CD8-positive, alpha-beta memory T cell (primary cell): ENCODE measurements around the gene VWA7. TPM values are rescaled to one million over a fixed set of nuclear protein-coding genes. Genes with fewer than 3 reads are reported as not detected.

ENCODE experiments used
- CTCF ChIA-PET: fragments of 350-600 bp; sonication (Branson Sonifier 250); formaldehyde crosslinking; loops from one replicate; lab custom pipeline; 2021; ENCODE audit warnings: antibody characterized with exemption; lab: Charles Lee
- POLR2A ChIA-PET: fragments of 350-600 bp; sonication (Branson Sonifier 250); formaldehyde crosslinking; loops from one replicate; lab custom pipeline; 2021; ENCODE audit warnings: antibody characterized with exemption; lab: Charles Lee
- DNase-seq, 5 donors: peaks; one replicate each; pipeline versions ENCODE4 v3.0.0 to v3.0.0-alpha.2; 2020 to 2022; ENCODE audit warnings: mixed read lengths in 1 of 5
- H3K27ac ChIP-seq: one replicate; pipeline ENCODE4 v1.7.0; 2013; ENCODE audit warnings: low read depth, mild to moderate bottlenecking, low read length, moderate library complexity
- H3K27me3 ChIP-seq: 2 replicates; pipeline ENCODE4 v1.7.0; 2013; ENCODE audit warnings: low read length, mild to moderate bottlenecking; ENCODE audit not compliant: insufficient read depth, poor library complexity, severe bottlenecking
- H3K36me3 ChIP-seq: 2 replicates; pipeline ENCODE4 v1.7.0; 2013; ENCODE audit warnings: mild to moderate bottlenecking, low read length, moderate library complexity; ENCODE audit not compliant: insufficient read depth
- H3K4me1 ChIP-seq: 2 replicates; pipeline ENCODE4 v1.7.0; 2013; ENCODE audit warnings: mild to moderate bottlenecking, low read length, moderate library complexity; ENCODE audit not compliant: insufficient read depth
- H3K4me3 ChIP-seq: 2 replicates; pipeline ENCODE4 v1.7.0; 2013; ENCODE audit warnings: mild to moderate bottlenecking, low read length
- H3K9me3 ChIP-seq: 2 replicates; pipeline ENCODE4 v1.7.0; 2013; ENCODE audit warnings: mild to moderate bottlenecking, low read length
- H3K27ac Mint-ChIP-seq, 8 donors: one replicate each; pipeline ENCODE4 v1.8.0; 2020 to 2021; ENCODE audit warnings: mixed read lengths in 8 of 8, mild to moderate bottlenecking in 6 of 8, inconsistent platforms in 3 of 8, moderate library complexity in 3 of 8
- H3K27me3 Mint-ChIP-seq, 2 donors: one replicate each; pipeline ENCODE4 v1.8.0; 2020 to 2021; ENCODE audit warnings: mixed read lengths in 2 of 2, mild to moderate bottlenecking in 1 of 2, moderate library complexity in 1 of 2
- H3K36me3 Mint-ChIP-seq, 3 donors: one replicate each; pipeline ENCODE4 v1.8.0; 2020 to 2021; ENCODE audit warnings: mixed read lengths in 3 of 3, inconsistent platforms in 1 of 3, mild to moderate bottlenecking in 1 of 3
- H3K4me1 Mint-ChIP-seq, 3 donors: one replicate each; pipeline ENCODE4 v1.8.0; 2020 to 2021; ENCODE audit warnings: mixed read lengths in 3 of 3, inconsistent platforms in 1 of 3, mild to moderate bottlenecking in 1 of 3
- H3K4me3 Mint-ChIP-seq, 7 donors: one replicate each; pipeline ENCODE4 v1.8.0; 2020 to 2021; ENCODE audit warnings: mixed read lengths in 7 of 7, mild to moderate bottlenecking in 6 of 7, moderate library complexity in 4 of 7, inconsistent platforms in 2 of 7
- H3K9me3 Mint-ChIP-seq, 5 donors: one replicate each; pipeline ENCODE4 v1.8.0; 2020 to 2022; ENCODE audit warnings: mixed read lengths in 5 of 5, mild to moderate bottlenecking in 3 of 5, moderate library complexity in 2 of 5, inconsistent platforms in 1 of 5
- polyA plus RNA-seq: library from polyadenylated mRNA; unstranded; fragments of 300-500 nt; fragmentation: Illumina TruSeq; gene quantifications from one replicate; pipeline ENCODE4 v1.2.3, GENCODE V29; 2021
- total RNA-seq, 2 experiments: library from RNA; stranded (reverse); gene quantifications; one replicate each; pipeline ENCODE4 v1.2.3, GENCODE V29; 2021

VWA7 gene
- total and polyA plus RNA-seq, 3 experiments from 2014 or later: 1.4 to 2.5 (median 1.7) TPM

GRCh38 chr6:31730631-31731086, 46.5 kb downstream of the VWA7 start:
- H3K27me3 ChIP-seq: no peaks in the 10 kb centered on the region
- no peaks in the 10 kb centered on the region for H3K9me3 ChIP-seq
- Mint-ChIP-seq H3K4me1 (peaks cover 35 to 59% (median 44%) of the 10 kb centered on the region in 3 donors), H3K36me3 (peaks cover 0 to 68% (median 9%) of the 10 kb centered on the region in 3 donors), H3K27me3 (no peaks in the 10 kb centered on the region), H3K4me3 (peak overlapping the region; percentile 89 to 99 (median 95)), H3K9me3 (no peaks in the 10 kb centered on the region), H3K27ac (peak overlapping the region; percentile 80 to 96 (median 92))
- no peak for DNase-seq
- peaks cover 28% of the 10 kb centered on the region for H3K36me3 ChIP-seq
- H3K27ac ChIP-seq: peak overlapping the region; percentile 64
- no peak overlapping the region for H3K4me3 ChIP-seq
- peaks cover 52% of the 10 kb centered on the region for H3K4me1 ChIP-seq
- POLR2A ChIA-PET: interaction anchor here (0.7 to 2.1 kb wide), 11 partner anchors 9 to 183 kb away, joined by 3 to 9 read pairs (median 4); partner anchors contain the start of genes HSPA1B, LSM2, MSH5 and NFKBIL1
- CTCF ChIA-PET: interaction anchor here (1.0 to 9.6 kb wide), 20 partner anchors 8 to 167 kb away, joined by 3 to 71 read pairs (median 6); partner anchors contain the start of genes EHMT2, GPANK1, HSPA1A and HSPA1B

GRCh38 chr6:31729979-31730630, 47.0 kb downstream of the VWA7 start:
- Histone ChIP-seq H3K4me3 (peak overlapping the region; percentile 81), H3K27me3 (no peaks in the 10 kb centered on the region), H3K27ac (peak overlapping the region; percentile 64), H3K36me3 (peaks cover 28% of the 10 kb centered on the region), H3K4me1 (peaks cover 52% of the 10 kb centered on the region), H3K9me3 (no peaks in the 10 kb centered on the region)
- Mint-ChIP-seq H3K4me1 (peaks cover 37 to 53% (median 44%) of the 10 kb centered on the region in 3 donors), H3K27me3 (no peaks in the 10 kb centered on the region), H3K36me3 (peaks cover 0 to 62% (median 8%) of the 10 kb centered on the region in 3 donors), H3K27ac (peak overlapping the region; percentile 80 to 96 (median 92)), H3K9me3 (no peaks in the 10 kb centered on the region), H3K4me3 (peak overlapping the region; percentile 89 to 99 (median 95))
- ChIA-PET POLR2A (interaction anchor here (0.7 to 2.1 kb wide), 14 partner anchors 8 to 183 kb away, joined by 3 to 9 read pairs (median 4); partner anchors contain the start of genes HSPA1B, LSM2, MSH5 and NFKBIL1), CTCF (interaction anchor here (0.9 to 9.6 kb wide), 28 partner anchors 9 to 168 kb away, joined by 3 to 71 read pairs (median 4); partner anchors contain the start of genes EHMT2, GPANK1, HSPA1A and HSPA1B)
- peak; percentile 64 to 82 (median 74) for DNase-seq

- H3K4me3 Mint-ChIP-seq: peak overlapping the region; percentile 89 to 99 (median 95)
- Histone ChIP-seq H3K4me1 (peaks cover 48% of the 10 kb centered on the region), H3K27ac (peak overlapping the region; percentile 64), H3K36me3 (peaks cover 28% of the 10 kb centered on the region), H3K4me3 (peak overlapping the region; percentile 81), H3K9me3 (no peaks in the 10 kb centered on the region), H3K27me3 (no peaks in the 10 kb centered on the region)
- no peaks in the 10 kb centered on the region for H3K9me3 Mint-ChIP-seq
- peak; percentile 72 to 85 (median 72) for DNase-seq
- H3K4me1 Mint-ChIP-seq: peaks cover 37 to 48% (median 44%) of the 10 kb centered on the region in 3 donors
- ChIA-PET CTCF (interaction anchor here (0.9 to 9.6 kb wide), 27 partner anchors 9 to 168 kb away, joined by 3 to 71 read pairs (median 5); partner anchors contain the start of genes EHMT2, GPANK1, HSPA1A and HSPA1B), POLR2A (interaction anchor here (0.7 to 2.1 kb wide), 8 partner anchors 8 to 182 kb away, joined by 3 to 9 read pairs (median 4); partner anchors contain the start of genes LSM2 and NFKBIL1)
- peak overlapping the region; percentile 80 to 96 (median 94) for H3K27ac Mint-ChIP-seq
- peaks cover 0 to 57% (median 8%) of the 10 kb centered on the region in 3 donors for H3K36me3 Mint-ChIP-seq
- no peaks in the 10 kb centered on the region for H3K27me3 Mint-ChIP-seq
Observed at GRCh38 chr6:31729515-31729978, 47.6 kb downstream of the VWA7 start.

GRCh38 chr6:31728767-31729514, 48.2 kb downstream of the VWA7 start, which contains the start of gene DDAH2:
Gene DDAH2 (minus strand): TSS chr6:31729299. CDS start chr6:31729161, 138 bp downstream.
- H3K27ac ChIP-seq: peak within 1 kb of the TSS; percentile 64
- no peaks in the 10 kb centered on the region for H3K9me3 ChIP-seq
- H3K4me1 ChIP-seq: peaks cover 42% of the 10 kb centered on the region
- H3K27me3 Mint-ChIP-seq: no peaks in the 10 kb centered on the region
- peaks cover 32 to 46% (median 38%) of the 10 kb centered on the region in 3 donors for H3K4me1 Mint-ChIP-seq
- peak within 1 kb of the TSS; percentile 89 to 99 (median 95) for H3K4me3 Mint-ChIP-seq
- ChIA-PET CTCF (interaction anchor here (0.8 to 9.6 kb wide), 26 partner anchors 10 to 169 kb away, joined by 3 to 71 read pairs (median 5); partner anchors contain the start of genes EHMT2, GPANK1, HSPA1A and HSPA1B), POLR2A (interaction anchor here (0.8 to 2.1 kb wide), 6 partner anchors 9 to 182 kb away, joined by 3 to 9 read pairs (median 5); partner anchors contain the start of genes LSM2 and NFKBIL1)
- H3K27ac Mint-ChIP-seq: peak within 1 kb of the TSS; percentile 80 to 96 (median 94)
- peaks cover 0 to 51% (median 8%) of the 10 kb centered on the region in 3 donors for H3K36me3 Mint-ChIP-seq
- no peaks in the 10 kb centered on the region for H3K27me3 ChIP-seq
- no peaks in the 10 kb centered on the region for H3K9me3 Mint-ChIP-seq
- H3K36me3 ChIP-seq: peaks cover 24% of the 10 kb centered on the region
- no peak for DNase-seq
- peak within 1 kb of the TSS; percentile 81 for H3K4me3 ChIP-seq

GRCh38 chr6:31727717-31728671, 49.1 kb downstream of the VWA7 start:
- H3K27me3 Mint-ChIP-seq: no peaks in the 10 kb centered on the region
- Histone ChIP-seq H3K4me1 (peaks cover 34% of the 10 kb centered on the region), H3K36me3 (peaks cover 15% of the 10 kb centered on the region), H3K27me3 (no peaks in the 10 kb centered on the region), H3K4me3 (no peak overlapping the region), H3K27ac (peak overlapping the region; percentile 64), H3K9me3 (no peaks in the 10 kb centered on the region)
- no peaks in the 10 kb centered on the region for H3K9me3 Mint-ChIP-seq
- ChIA-PET CTCF (interaction anchor here (0.7 to 9.6 kb wide), 11 partner anchors 11 to 135 kb away, joined by 3 to 71 read pairs (median 10); partner anchors contain the start of genes LSM2, MSH5 and VARS1), POLR2A (interaction anchor here (0.6 to 2.0 kb wide), 2 partner anchors 24 to 102 kb away, joined by 3 to 8 read pairs; no protein-coding TSS in a partner anchor)
- peaks cover 0 to 41% (median 8%) of the 10 kb centered on the region in 3 donors for H3K36me3 Mint-ChIP-seq
- peak overlapping the region; percentile 32 to 99 (median 72) for H3K4me3 Mint-ChIP-seq
- H3K4me1 Mint-ChIP-seq: peaks cover 24 to 41% (median 29%) of the 10 kb centered on the region in 3 donors
- peak overlapping the region in 7 of 8 donors; percentile 53 to 87 (median 66) for H3K27ac Mint-ChIP-seq
- DNase-seq: peak in 1 of 5 donors; percentile 5

GRCh38 chr6:31727034-31727716, 50.0 kb downstream of the VWA7 start:
- H3K4me1 Mint-ChIP-seq: peaks cover 24 to 39% (median 28%) of the 10 kb centered on the region in 3 donors
- Histone ChIP-seq H3K4me1 (peaks cover 34% of the 10 kb centered on the region), H3K27ac (peak overlapping the region; percentile 64), H3K36me3 (peaks cover 12% of the 10 kb centered on the region), H3K27me3 (no peaks in the 10 kb centered on the region), H3K4me3 (no peak overlapping the region), H3K9me3 (no peaks in the 10 kb centered on the region)
- CTCF ChIA-PET: interaction anchor here (0.7 to 9.6 kb wide), 2 partner anchors 104 to 136 kb away, joined by 3 to 71 read pairs; no protein-coding TSS in a partner anchor
- no peak for DNase-seq
- H3K4me3 Mint-ChIP-seq: peak overlapping the region in 6 of 7 donors; percentile 32 to 72 (median 70)
- no peaks in the 10 kb centered on the region for H3K9me3 Mint-ChIP-seq
- peak overlapping the region in 7 of 8 donors; percentile 53 to 87 (median 66) for H3K27ac Mint-ChIP-seq
- no peaks in the 10 kb centered on the region for H3K27me3 Mint-ChIP-seq
- POLR2A ChIA-PET: interaction anchor here (0.6 kb wide), 1 partner anchor 23 kb away, joined by 3 read pairs; no protein-coding TSS in a partner anchor
- peaks cover 0 to 36% (median 6%) of the 10 kb centered on the region in 3 donors for H3K36me3 Mint-ChIP-seq
